HepG2 (cell line): ENCODE data around the gene DRC7. TPM values are rescaled to one million over a fixed set of nuclear protein-coding genes. Genes with fewer than 3 reads are reported as not detected.

ENCODE experiments used
- CBFB ChIP-seq: sonication (generic); formaldehyde crosslinking; IDR thresholded peaks from 2 replicates; pipeline ENCODE4 v1.4.0; 2020; ENCODE audit warnings: missing genetic modification reagents
- DRAP1 ChIP-seq: IDR thresholded peaks from 2 replicates; pipeline ENCODE4 v1.6.1; 2016; ENCODE audit warnings: missing genetic modification reagents, missing compliant biosample characterization
- EP300 ChIP-seq, 3 experiments: sonication (generic) in 1 of 3; formaldehyde crosslinking in 1 of 3; IDR thresholded peaks; 2 replicates each; pipeline versions ENCODE4 v1.5.1 to v1.6.1; 2011 to 2020; ENCODE audit warnings: low read depth in 2 of 3, low read length in 2 of 3, borderline replicate concordance in 1 of 3, improper control_type of control experiment in 1 of 3, mild to moderate bottlenecking in 1 of 3, missing genetic modification reagents in 1 of 3, moderate library complexity in 1 of 3
- HOXA9 ChIP-seq: sonication (generic); formaldehyde crosslinking; IDR thresholded peaks from 2 replicates; pipeline ENCODE4 v1.8.1; 2022; ENCODE audit warnings: missing genetic modification reagents, mild to moderate bottlenecking, moderate library complexity, borderline replicate concordance
- MTF2 ChIP-seq: sonication (generic); formaldehyde crosslinking; IDR thresholded peaks from 2 replicates; pipeline ENCODE4 v1.5.0; 2020; ENCODE audit warnings: missing genetic modification reagents, borderline replicate concordance
- NR3C1 ChIP-seq: sonication (generic); formaldehyde crosslinking; IDR thresholded peaks from 2 replicates; pipeline ENCODE4 v1.4.0; 2020; ENCODE audit warnings: missing genetic modification reagents
- PCBP1 ChIP-seq: fragments of 200-400 bp; formaldehyde crosslinking; IDR thresholded peaks from 2 replicates; pipeline ENCODE4 v1.6.1; 2017; ENCODE audit warnings: mild to moderate bottlenecking, low read depth, low read length, borderline replicate concordance
- TBX2 ChIP-seq: sonication (generic); formaldehyde crosslinking; IDR thresholded peaks from 2 replicates; pipeline ENCODE4 v1.5.0; 2020; ENCODE audit warnings: missing genetic modification reagents, mild to moderate bottlenecking, borderline replicate concordance
- TGIF2 ChIP-seq: IDR thresholded peaks from 2 replicates; pipeline ENCODE4 v1.6.1; 2016; ENCODE audit warnings: control low read depth, missing compliant biosample characterization
- ZNF274 ChIP-seq: sonication (generic); formaldehyde crosslinking; IDR thresholded peaks from 2 replicates; pipeline ENCODE4 v1.5.1; 2020; ENCODE audit warnings: mild to moderate bottlenecking, missing genetic modification reagents
- ZNF441 ChIP-seq: sonication (generic); formaldehyde crosslinking; IDR thresholded peaks from 2 replicates; pipeline ENCODE4 v1.7.0; 2021; ENCODE audit warnings: missing genetic modification reagents, borderline replicate concordance
- ZNF556 ChIP-seq: sonication (generic); formaldehyde crosslinking; IDR thresholded peaks from 2 replicates; pipeline ENCODE4 v1.4.0; 2020; ENCODE audit warnings: mild to moderate bottlenecking, missing genetic modification reagents, borderline replicate concordance
- ZNF770 ChIP-seq: sonication (generic); formaldehyde crosslinking; IDR thresholded peaks from 2 replicates; pipeline ENCODE4 v1.5.0; 2020; ENCODE audit warnings: mild to moderate bottlenecking, missing genetic modification reagents
- polyA plus RNA-seq, 8 experiments: library from polyadenylated mRNA; depleted of rRNA in 3 of 8; stranded (reverse) in 7 of 8; unstranded in 1 of 8; fragments of >200 nt; fragmentation: Illumina TruSeq in 4 of 8; extraction: Trizol in 4 of 8; gene quantifications; 2 replicates each; pipeline versions ENCODE4 v1.2.1 to v1.2.3, GENCODE V29; 2011 to 2016; ENCODE audit warnings: low read depth in 4 of 8, missing spikeins in 1 of 8, mixed read lengths in 1 of 8; ENCODE audit not compliant: insufficient read depth in 1 of 8
- total RNA-seq, 5 experiments: library from RNA; depleted of rRNA; stranded (reverse); fragments of >200 nt; fragmentation: Illumina TruSeq; extraction: Trizol; gene quantifications; 2 replicates each; pipeline ENCODE4 v1.2.3, GENCODE V29; 2016; ENCODE audit warnings: low read depth in 1 of 5
- TF ChIP-seq, protein P1 (sequence below): sonication (generic); formaldehyde crosslinking; IDR thresholded peaks from 2 replicates; pipeline ENCODE4 v1.8.0; 2022; ENCODE audit warnings: low read depth, missing genetic modification reagents
- TF ChIP-seq, protein P2 (sequence below): sonication (generic); formaldehyde crosslinking; IDR thresholded peaks from 2 replicates; pipeline ENCODE4 v1.9.0; 2022; ENCODE audit warnings: missing genetic modification reagents, mild to moderate bottlenecking, borderline replicate concordance
- TF ChIP-seq, protein P3 (sequence below): sonication (generic); formaldehyde crosslinking; IDR thresholded peaks from 2 replicates; pipeline ENCODE4 v1.4.0; 2020; ENCODE audit warnings: mild to moderate bottlenecking, missing genetic modification reagents
- TF ChIP-seq, protein P4 (sequence below): sonication (generic); formaldehyde crosslinking; IDR thresholded peaks from 2 replicates; pipeline ENCODE4 v1.4.0; 2020; ENCODE audit warnings: missing genetic modification reagents

DRC7 gene
- total and polyA plus RNA-seq, 2 of the 13 experiments (the other 11 are each of a cell fraction or from before 2014, with no cell fraction given), result 2.7 to 3.4 TPM

- TF ChIP-seq TBX2 (CRISPR knock-in tag), result 0 out of 2 replicates have a peak, but pooled peaks have one; percentile 18
- TF ChIP-seq MTF2, result no peak
- TF ChIP-seq ZNF556 (CRISPR knock-in tag), result peak; percentile 64
- TF ChIP-seq EP300 (IDR thresholded peaks at IDR 0.05; ENCODE audit: low read depth in 2 of 2, low read length in 2 of 2), result peak; percentile 20 to 34; a peak in 1 of 4 replicates
- no peak; the same call in 1 of the 2 replicates for TF ChIP-seq EP300 (CRISPR knock-in tag; IDR thresholded peaks at IDR 0.05; ENCODE audit: borderline replicate concordance)
- peak; percentile 81; the same call in 1 of the 2 replicates for TF ChIP-seq TGIF2 (CRISPR knock-in tag)
- TF ChIP-seq HOXA9 (CRISPR knock-in tag), result no peak
- peak; percentile 94; the same call in 1 of the 2 replicates for TF ChIP-seq PCBP1
- TF ChIP-seq CBFB (CRISPR knock-in tag), result 0 out of 2 replicates have a peak, but pooled peaks have one; percentile 28
- TF ChIP-seq, protein P1, sequence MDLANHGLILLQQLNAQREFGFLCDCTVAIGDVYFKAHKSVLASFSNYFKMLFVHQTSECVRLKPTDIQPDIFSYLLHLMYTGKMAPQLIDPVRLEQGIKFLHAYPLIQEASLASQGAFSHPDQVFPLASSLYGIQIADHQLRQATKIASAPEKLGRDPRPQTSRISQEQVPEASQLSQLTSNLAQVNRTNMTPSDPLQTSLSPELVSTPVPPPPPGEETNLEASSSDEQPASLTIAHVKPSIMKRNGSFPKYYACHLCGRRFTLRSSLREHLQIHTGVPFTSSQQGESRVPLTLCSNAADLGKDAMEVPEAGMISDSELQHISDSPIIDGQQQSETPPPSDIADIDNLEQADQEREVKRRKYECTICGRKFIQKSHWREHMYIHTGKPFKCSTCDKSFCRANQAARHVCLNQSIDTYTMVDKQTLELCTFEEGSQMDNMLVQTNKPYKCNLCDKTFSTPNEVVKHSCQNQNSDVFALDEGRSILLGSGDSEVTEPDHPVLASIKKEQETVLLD (CRISPR knock-in tag), result no peak
- TF ChIP-seq ZNF770 (CRISPR knock-in tag), result peak; percentile 79
- TF ChIP-seq, protein P2, sequence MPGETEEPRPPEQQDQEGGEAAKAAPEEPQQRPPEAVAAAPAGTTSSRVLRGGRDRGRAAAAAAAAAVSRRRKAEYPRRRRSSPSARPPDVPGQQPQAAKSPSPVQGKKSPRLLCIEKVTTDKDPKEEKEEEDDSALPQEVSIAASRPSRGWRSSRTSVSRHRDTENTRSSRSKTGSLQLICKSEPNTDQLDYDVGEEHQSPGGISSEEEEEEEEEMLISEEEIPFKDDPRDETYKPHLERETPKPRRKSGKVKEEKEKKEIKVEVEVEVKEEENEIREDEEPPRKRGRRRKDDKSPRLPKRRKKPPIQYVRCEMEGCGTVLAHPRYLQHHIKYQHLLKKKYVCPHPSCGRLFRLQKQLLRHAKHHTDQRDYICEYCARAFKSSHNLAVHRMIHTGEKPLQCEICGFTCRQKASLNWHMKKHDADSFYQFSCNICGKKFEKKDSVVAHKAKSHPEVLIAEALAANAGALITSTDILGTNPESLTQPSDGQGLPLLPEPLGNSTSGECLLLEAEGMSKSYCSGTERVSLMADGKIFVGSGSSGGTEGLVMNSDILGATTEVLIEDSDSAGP, result peak; percentile 71; the same call in 1 of the 2 replicates
- TF ChIP-seq, protein P3, sequence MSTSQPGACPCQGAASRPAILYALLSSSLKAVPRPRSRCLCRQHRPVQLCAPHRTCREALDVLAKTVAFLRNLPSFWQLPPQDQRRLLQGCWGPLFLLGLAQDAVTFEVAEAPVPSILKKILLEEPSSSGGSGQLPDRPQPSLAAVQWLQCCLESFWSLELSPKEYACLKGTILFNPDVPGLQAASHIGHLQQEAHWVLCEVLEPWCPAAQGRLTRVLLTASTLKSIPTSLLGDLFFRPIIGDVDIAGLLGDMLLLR (CRISPR knock-in tag), result peak; percentile 25; the same call in 1 of the 2 replicates
- peak; percentile 80; the same call in 1 of the 2 replicates for TF ChIP-seq ZNF441
- 0 out of 2 replicates have a peak, but pooled peaks have one; percentile 4 for TF ChIP-seq NR3C1 (CRISPR knock-in tag)
- TF ChIP-seq, protein P4, sequence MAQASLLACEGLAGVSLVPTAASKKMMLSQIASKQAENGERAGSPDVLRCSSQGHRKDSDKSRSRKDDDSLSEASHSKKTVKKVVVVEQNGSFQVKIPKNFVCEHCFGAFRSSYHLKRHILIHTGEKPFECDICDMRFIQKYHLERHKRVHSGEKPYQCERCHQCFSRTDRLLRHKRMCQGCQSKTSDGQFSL (CRISPR knock-in tag), result peak; percentile 13; the same call in 1 of the 2 replicates
- peak; percentile 85 for TF ChIP-seq ZNF274 (CRISPR knock-in tag)
- TF ChIP-seq DRAP1 (CRISPR knock-in tag), result peak; percentile 69
Observed at GRCh38 chr16:57734925-57735754, 40.5 kb downstream of the DRC7 start (continued).
